Activated CD4-positive, alpha-beta memory T cell treated with anti-CD3 and anti-CD28 coated beads, Interleukin-2, amount 10 ng/mL, durations not matched to agents 7 days and 5 days (primary cell): ENCODE measurements around the gene PRAME. TPM values are rescaled to one million over a fixed set of nuclear protein-coding genes. Genes with fewer than 3 reads are reported as not detected.

Experiments
- CTCF ChIA-PET: fragments of 350-600 bp; sonication (Branson Sonifier 250); formaldehyde crosslinking; loops from one replicate; lab custom pipeline; 2021; ENCODE audit warnings: antibody characterized with exemption, inconsistent platforms; lab: Charles Lee
- POLR2A ChIA-PET: fragments of 350-600 bp; sonication (Branson Sonifier 250); formaldehyde crosslinking; loops from one replicate; lab custom pipeline; 2021; ENCODE audit warnings: antibody characterized with exemption; lab: Charles Lee
- DNase-seq: peaks from one replicate; pipeline ENCODE4 v3.0.0-alpha.2; 2020
- H3K27ac Mint-ChIP-seq: one replicate; pipeline ENCODE4 v1.8.0; 2021; ENCODE audit warnings: mild to moderate bottlenecking, mixed read lengths
- H3K27me3 Mint-ChIP-seq: one replicate; pipeline ENCODE4 v1.8.0; 2021; ENCODE audit warnings: mixed read lengths
- H3K36me3 Mint-ChIP-seq: one replicate; pipeline ENCODE4 v1.8.0; 2021; ENCODE audit warnings: low read depth, mixed read lengths
- H3K4me1 Mint-ChIP-seq: one replicate; pipeline ENCODE4 v1.8.0; 2021; ENCODE audit warnings: mixed read lengths
- H3K4me3 Mint-ChIP-seq: one replicate; pipeline ENCODE4 v1.8.0; 2021; ENCODE audit warnings: mild to moderate bottlenecking, mixed read lengths
- H3K9me3 Mint-ChIP-seq: one replicate; pipeline ENCODE4 v1.8.0; 2021; ENCODE audit warnings: mixed read lengths
- total RNA-seq, 2 experiments: library from RNA; stranded (reverse); gene quantifications; one replicate each; pipeline ENCODE4 v1.2.3, GENCODE V29; 2021

PRAME gene
- total RNA-seq, 2 experiments from 2014 or later = not detected

DNA sequence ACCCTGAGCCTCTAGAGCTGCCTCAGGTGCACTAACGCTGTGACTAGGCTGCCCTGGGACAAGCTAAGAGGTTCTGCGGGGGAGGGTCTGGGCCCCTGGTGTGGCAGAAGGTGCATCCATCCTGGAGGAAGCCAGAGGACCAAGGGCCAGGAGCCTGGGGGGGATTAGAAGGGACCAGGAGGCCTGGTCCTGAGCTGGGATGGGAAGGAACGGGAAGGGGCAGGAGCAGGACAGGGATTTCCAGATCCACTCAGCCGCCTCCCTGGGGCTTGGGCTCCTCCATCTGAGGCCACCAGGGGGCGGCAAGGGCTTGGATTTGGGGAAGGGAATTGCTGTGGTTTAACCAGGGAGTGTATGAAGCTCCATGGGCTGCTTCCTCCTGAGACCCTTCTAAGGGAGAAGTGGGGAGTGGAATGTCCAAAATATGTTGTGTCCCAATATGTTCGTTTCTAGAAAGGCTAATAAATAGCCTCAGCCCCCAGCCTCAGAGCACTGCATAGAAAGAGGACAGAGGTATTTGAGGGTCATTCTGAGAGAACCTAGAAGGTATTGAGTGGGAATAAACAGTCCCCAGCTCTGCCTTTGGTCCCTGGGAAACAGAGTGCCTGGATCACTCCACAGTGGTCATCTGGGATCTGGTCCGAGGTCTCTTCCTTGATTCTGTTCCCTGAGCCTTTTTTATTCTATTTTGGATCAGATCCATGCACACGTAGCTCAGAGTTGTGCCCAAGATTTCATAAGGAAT, 17.4 kb upstream of the PRAME start:
- H3K27me3 Mint-ChIP-seq = peaks cover 23% of the 10 kb centered on the region
- H3K27ac Mint-ChIP-seq = no peak overlapping the region
- POLR2A ChIA-PET = no interaction called here
- no peaks in the 10 kb centered on the region for H3K4me1 Mint-ChIP-seq
- CTCF ChIA-PET = interaction anchor here (0.6 to 2.4 kb wide), 9 partner anchors 11 to 366 kb away, joined by 3 to 18 read pairs (median 3); no protein-coding TSS in a partner anchor
- H3K9me3 Mint-ChIP-seq = no peaks in the 10 kb centered on the region
- H3K36me3 Mint-ChIP-seq = no peaks in the 10 kb centered on the region
- peak; percentile 30 for DNase-seq
- H3K4me3 Mint-ChIP-seq = no peak overlapping the region

DNA sequence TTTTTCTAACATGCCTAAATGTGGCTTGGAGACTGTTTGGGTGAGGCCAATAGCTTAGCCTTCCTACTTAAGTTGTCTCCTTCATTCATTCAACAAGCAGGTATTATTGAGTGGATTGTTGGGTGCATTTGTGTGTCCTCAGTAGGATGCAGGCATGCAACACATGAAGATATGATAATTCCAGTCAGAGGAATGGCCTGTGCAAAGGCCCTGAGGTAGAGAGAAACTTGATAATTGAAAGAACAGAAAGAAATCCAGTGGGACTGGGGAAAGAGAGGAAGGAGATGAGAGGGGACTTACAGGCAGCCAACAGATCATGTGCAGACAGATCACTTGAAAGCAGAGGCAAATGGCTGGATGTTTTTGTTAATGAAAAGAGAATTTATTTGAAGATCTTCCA, 15.3 kb upstream of the PRAME start:
- DNase-seq = no peak
- no peak overlapping the region for H3K4me3 Mint-ChIP-seq
- H3K27ac Mint-ChIP-seq = no peak overlapping the region
- peaks cover 30% of the 10 kb centered on the region for H3K27me3 Mint-ChIP-seq
- no peaks in the 10 kb centered on the region for H3K9me3 Mint-ChIP-seq
- CTCF ChIA-PET = interaction anchor here (1.0 kb wide), 1 partner anchor 15 kb away, joined by 3 read pairs; the partner anchor contains the start of gene PRAME
- POLR2A ChIA-PET = no interaction called here
- H3K36me3 Mint-ChIP-seq = no peaks in the 10 kb centered on the region
- H3K4me1 Mint-ChIP-seq = no peaks in the 10 kb centered on the region

DNA sequence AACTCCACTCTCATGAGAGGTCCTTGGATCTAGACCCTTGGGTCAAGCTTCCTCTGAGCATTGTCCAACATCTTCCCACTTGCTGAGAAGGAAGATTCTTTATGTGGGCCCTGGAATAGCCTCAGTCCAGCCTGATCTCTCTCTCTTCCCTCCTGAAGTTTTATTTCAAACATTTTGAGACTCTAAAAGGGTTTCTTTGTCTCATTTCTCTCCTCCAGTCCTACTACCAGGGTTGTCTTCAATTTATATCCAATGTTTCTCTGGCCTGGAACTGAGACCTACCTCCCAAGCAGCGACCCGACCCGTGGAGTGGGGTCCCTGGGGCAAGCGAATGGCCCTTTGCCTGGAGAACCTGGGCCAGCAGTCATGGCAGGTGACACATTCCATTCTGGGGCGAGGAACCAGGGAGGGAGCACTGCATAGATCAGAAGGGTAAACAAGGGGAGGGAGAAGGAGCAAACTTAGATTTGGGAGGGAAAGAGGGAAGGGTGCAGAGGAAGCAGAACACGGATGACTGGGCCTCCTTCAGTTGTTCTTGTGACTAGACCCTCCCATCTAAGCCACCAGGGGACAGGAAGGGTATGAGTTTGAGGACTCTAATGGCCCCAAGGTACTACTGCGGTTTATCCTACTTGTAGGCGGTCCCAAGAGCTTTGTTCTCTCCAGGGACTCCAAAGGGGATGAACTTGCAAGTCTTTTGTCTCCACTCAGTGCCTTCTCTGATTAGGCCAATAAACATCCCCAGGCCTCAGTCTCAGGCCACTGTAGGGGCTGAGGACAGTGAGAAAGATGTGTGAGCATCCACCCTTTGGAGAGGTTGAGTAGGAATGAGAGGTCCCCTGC, 14.2 kb upstream of the PRAME start:
- Mint-ChIP-seq H3K9me3 (no peaks in the 10 kb centered on the region), H3K4me3 (no peak overlapping the region), H3K27me3 (peaks cover 39% of the 10 kb centered on the region), H3K36me3 (no peaks in the 10 kb centered on the region), H3K27ac (no peak overlapping the region), H3K4me1 (no peaks in the 10 kb centered on the region)
- no peak for DNase-seq
- POLR2A ChIA-PET = no interaction called here
- CTCF ChIA-PET = no interaction called here

DNA sequence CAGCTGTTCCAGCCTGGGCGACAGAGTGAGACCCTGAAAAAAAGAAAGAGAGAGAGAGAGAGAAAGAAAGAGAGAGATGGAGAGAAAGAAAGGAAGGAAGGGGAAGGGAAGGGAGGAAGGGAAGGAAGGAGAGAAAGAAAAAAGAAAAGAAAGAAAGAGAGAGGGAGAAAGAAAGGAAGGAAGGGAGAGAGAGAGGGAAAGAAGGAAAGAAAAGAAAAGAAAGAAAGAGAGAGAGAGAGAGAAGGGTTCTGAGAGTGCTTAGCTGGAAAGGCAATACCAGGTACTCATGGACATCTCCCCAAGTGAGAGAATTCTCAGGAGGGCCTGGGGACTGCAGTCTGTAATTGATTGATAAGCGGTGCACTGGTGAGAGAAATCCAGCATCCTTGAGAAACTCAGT, 12.8 kb upstream of the PRAME start:
- ChIA-PET POLR2A (no interaction called here), CTCF (interaction anchor here (0.7 kb wide), 1 partner anchor 14 kb away, joined by 5 read pairs; no protein-coding TSS in a partner anchor)
- no peak for DNase-seq

DNA sequence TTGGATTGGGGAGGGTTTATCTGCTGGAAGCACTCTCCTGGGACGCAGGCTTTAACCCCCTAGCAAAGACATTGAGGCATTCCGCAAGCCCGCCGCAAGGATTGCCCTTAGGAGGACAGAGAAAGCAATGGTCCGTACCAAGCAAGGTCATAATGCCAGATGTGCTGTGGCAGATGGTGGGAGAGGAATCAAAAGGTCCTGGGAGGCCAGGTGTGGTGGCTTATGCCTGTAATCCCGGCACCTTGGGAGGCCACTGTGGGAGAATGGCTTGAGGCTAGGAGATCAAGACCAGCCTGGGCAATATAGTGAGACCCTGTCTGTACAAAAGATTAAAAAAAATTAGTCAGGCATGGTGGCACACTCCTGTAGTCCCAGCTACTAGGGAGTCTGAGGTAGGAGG, 12.4 kb upstream of the PRAME start:
- H3K27me3 Mint-ChIP-seq = peaks cover 49% of the 10 kb centered on the region
- no peak overlapping the region for H3K4me3 Mint-ChIP-seq
- POLR2A ChIA-PET = no interaction called here
- no peak overlapping the region for H3K27ac Mint-ChIP-seq
- no peaks in the 10 kb centered on the region for H3K4me1 Mint-ChIP-seq
- no peaks in the 10 kb centered on the region for H3K36me3 Mint-ChIP-seq
- H3K9me3 Mint-ChIP-seq = no peaks in the 10 kb centered on the region
- no peak for DNase-seq
- CTCF ChIA-PET = interaction anchor here (0.7 kb wide), 1 partner anchor 14 kb away, joined by 5 read pairs; no protein-coding TSS in a partner anchor

More for the DNA sequence above, 12.8 kb upstream of the PRAME start:
- Mint-ChIP-seq H3K27me3 (peaks cover 45% of the 10 kb centered on the region), H3K9me3 (no peaks in the 10 kb centered on the region), H3K4me1 (no peaks in the 10 kb centered on the region), H3K36me3 (no peaks in the 10 kb centered on the region), H3K27ac (no peak overlapping the region), H3K4me3 (no peak overlapping the region)

DNA sequence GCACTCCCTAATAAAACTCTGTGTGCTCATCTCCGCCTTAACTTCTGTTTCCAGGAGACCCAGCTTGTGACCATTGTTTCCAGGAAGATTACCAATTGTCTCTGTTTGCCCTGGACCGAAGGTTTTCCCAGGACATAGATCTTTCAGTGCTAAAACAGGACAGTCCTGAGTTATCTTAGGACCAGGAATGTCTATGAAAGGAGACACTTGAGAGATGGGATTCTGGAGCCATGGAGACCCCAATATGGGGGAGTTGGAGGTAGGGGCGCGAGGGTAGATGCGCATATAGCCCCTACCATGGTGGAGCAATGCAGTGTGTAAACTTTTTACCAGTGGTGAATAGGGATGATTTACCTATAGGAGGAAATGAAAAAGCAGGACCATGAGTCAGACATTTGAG, 10.2 kb upstream of the PRAME start:
- H3K27me3 Mint-ChIP-seq = peaks cover 40% of the 10 kb centered on the region
- H3K9me3 Mint-ChIP-seq = no peaks in the 10 kb centered on the region
- H3K4me1 Mint-ChIP-seq = no peaks in the 10 kb centered on the region
- no peaks in the 10 kb centered on the region for H3K36me3 Mint-ChIP-seq
- H3K4me3 Mint-ChIP-seq = no peak overlapping the region
- DNase-seq = no peak
- POLR2A ChIA-PET = no interaction called here
- CTCF ChIA-PET = no interaction called here
- H3K27ac Mint-ChIP-seq = no peak overlapping the region

DNA sequence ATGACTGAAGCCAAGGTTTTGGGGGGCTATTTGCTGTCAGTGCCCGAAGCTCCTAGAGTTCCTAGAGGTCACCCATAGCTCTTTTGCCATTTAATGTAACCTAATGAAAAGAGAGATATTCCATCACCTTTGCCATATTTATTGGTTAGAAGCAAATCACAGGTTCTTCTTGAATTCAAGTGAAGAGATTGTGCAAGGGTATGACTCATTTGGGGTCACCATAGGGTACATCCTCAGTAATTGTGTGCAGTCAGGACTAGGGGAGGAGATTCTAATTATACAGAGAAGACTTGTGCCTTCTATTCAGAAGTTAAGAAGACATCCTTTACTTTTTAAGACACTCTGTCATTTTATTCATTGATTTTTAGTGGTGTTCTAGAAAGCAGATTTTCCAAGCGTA, 6.9 kb upstream of the PRAME start:
- H3K27me3 Mint-ChIP-seq = peaks cover 27% of the 10 kb centered on the region
- no peaks in the 10 kb centered on the region for H3K9me3 Mint-ChIP-seq
- H3K36me3 Mint-ChIP-seq = no peaks in the 10 kb centered on the region
- DNase-seq = no peak
- CTCF ChIA-PET = interaction anchor here (0.8 to 1.0 kb wide), 2 partner anchors 11 to 20 kb away, joined by 3 read pairs; no protein-coding TSS in a partner anchor
- no peaks in the 10 kb centered on the region for H3K4me1 Mint-ChIP-seq
- H3K4me3 Mint-ChIP-seq = no peak overlapping the region
- POLR2A ChIA-PET = no interaction called here
- H3K27ac Mint-ChIP-seq = no peak overlapping the region

DNA sequence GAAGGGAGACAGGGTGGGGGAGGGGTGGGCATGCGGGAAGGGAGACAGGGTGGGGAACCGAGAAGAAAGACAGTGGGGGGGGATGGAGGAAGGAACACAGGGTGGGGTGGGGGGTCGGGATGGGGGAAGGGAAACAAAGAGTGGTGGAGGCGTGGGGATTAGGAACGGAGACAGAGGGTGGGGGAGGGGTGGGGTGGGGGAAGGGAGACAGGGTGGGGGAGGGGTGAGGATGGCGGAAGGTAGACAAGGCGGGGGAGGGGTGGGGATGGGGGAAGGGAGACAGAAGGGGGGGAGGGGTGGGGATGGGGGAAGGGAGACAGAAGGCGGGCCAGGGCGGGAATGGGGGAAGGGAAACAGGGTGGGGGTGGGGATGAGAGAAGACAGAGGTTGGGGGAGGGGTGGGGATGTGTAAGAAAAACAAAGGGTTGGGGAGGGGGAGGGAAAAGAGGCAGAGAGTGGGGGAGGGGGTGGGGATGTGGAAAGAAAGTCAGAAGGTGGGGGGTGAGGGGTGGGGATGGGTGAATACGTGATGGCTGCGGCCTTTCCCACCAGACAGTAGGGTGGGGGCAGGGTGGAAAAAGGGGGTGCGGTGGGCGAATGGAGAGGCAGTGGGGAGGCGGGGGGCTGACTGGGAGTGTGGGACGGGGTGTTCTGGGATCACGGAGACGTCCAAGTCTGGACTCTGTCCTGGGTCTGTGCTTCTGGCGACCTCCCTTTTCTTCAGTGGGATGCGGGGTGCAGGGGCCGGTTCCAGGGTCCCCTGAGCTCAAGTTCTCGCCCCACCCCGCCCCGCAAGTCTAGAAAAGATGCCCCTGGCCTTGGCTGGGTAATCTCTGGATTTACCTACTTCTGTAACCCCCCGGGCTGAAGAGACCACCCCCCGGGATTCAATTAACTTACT, 744 bp downstream of the PRAME start:
- H3K27ac Mint-ChIP-seq = no peak overlapping the region
- peaks cover 4% of the 10 kb centered on the region for H3K4me1 Mint-ChIP-seq
- H3K36me3 Mint-ChIP-seq = no peaks in the 10 kb centered on the region
- no peak for DNase-seq
- ChIA-PET POLR2A (no interaction called here), CTCF (interaction anchor here (1.0 to 1.9 kb wide), 7 partner anchors 9 to 54 kb away, joined by 3 to 9 read pairs (median 4); no protein-coding TSS in a partner anchor)
- peaks cover 2% of the 10 kb centered on the region for H3K27me3 Mint-ChIP-seq
- H3K4me3 Mint-ChIP-seq = no peak overlapping the region
- H3K9me3 Mint-ChIP-seq = no peaks in the 10 kb centered on the region

DNA sequence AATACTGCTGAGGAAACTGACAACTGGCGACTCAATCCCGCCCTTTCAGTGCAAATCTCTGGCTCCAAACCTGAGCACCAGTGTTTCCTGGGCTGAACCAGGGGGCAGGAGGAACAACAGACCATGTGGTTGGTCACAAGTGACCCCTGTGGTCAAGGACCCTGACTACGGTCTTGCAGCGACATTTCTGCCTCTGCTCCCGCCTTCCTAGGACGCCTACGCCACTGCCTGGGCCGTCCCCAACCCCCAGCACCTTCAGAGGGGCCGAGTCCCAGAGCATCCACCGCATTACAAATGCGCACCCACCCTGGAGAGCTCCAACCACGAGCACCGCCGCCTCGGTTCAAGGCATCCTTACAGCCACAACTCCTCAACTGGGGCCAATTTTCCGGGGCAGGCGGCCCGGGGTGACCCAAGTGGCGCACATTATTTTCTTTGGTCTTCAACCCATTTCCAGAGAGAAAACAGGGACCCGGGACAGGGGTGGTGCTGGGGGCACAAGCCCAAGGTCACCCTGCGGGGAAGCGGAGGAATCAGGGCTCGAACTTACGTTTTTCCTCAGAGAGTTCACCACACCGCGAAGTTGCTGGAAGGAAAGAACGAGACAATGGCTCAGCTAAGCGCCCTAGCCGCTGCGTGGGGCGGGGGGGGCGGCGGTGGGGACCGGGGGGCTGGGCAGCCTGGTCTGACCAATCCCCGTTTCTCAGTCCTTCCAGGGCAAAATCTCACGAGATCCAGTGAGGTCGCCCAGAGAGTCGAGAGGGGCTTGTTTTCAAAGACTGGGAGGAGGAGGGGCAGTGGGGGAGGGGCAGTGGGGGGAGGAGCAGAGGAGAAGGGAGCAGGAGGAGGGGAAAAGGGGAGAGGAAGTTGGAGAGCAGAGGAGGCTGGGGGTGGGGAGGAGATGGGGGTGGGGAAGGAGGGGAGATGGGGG, 1.8 kb downstream of the PRAME start:
- Mint-ChIP-seq H3K9me3 (no peaks in the 10 kb centered on the region), H3K4me3 (no peak overlapping the region), H3K27me3 (no peaks in the 10 kb centered on the region), H3K4me1 (peaks cover 4% of the 10 kb centered on the region), H3K27ac (no peak overlapping the region), H3K36me3 (no peaks in the 10 kb centered on the region)
- ChIA-PET POLR2A (no interaction called here), CTCF (no interaction called here)
- DNase-seq = no peak

DNA sequence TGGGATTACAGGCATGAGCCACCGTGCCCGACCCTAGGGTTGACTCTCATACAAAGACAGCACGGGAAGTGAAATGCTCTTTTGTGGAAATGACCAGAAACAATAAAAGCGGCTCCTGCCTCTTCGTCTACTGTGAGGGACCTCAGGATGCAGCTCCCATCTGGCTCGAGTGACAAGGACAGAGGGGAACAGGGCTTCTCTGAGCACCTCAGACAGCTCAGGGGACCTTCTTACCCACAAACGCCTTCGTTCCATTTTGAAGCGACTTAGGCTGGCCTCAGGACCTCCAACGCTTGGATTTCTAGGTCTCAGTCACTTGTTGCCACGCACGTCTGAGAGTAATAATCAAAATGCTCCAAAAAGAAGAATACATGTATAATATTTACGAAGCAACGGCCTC, 2.5 kb downstream of the PRAME start:
- no peaks in the 10 kb centered on the region for H3K36me3 Mint-ChIP-seq

DNA sequence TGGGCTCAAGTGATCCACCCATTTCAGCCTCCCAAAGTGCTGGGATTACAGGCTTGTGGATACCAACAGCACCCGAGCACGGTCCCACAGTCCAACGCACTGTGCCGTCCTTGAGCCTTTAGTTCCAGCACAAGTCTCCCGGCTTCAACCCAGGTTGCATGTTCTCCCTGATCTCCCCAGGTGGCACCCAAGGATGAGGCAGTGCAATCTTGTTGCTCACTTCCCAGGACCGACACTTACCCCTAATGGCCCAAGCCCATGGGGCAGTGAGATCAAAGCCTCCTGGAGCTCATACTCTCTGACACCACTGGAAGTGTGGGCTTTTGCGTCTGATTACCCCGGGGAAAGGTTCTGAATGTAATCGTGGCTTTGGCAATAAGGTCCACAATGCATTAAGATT, 3.5 kb downstream of the PRAME start:
- H3K36me3 Mint-ChIP-seq = no peaks in the 10 kb centered on the region
- DNase-seq = no peak
- CTCF ChIA-PET = interaction anchor here (0.7 kb wide), 1 partner anchor 83 kb away, joined by 3 read pairs; no protein-coding TSS in a partner anchor
- peaks cover 4% of the 10 kb centered on the region for H3K4me1 Mint-ChIP-seq
- POLR2A ChIA-PET = no interaction called here
- no peak overlapping the region for H3K4me3 Mint-ChIP-seq
- H3K27me3 Mint-ChIP-seq = no peaks in the 10 kb centered on the region
- H3K9me3 Mint-ChIP-seq = no peaks in the 10 kb centered on the region
- no peak overlapping the region for H3K27ac Mint-ChIP-seq

More for the DNA sequence above, 2.5 kb downstream of the PRAME start:
- no peaks in the 10 kb centered on the region for H3K9me3 Mint-ChIP-seq
- no peak overlapping the region for H3K4me3 Mint-ChIP-seq
- ChIA-PET CTCF (no interaction called here), POLR2A (no interaction called here)
- H3K4me1 Mint-ChIP-seq = peaks cover 4% of the 10 kb centered on the region
- no peak for DNase-seq
- H3K27me3 Mint-ChIP-seq = no peaks in the 10 kb centered on the region
- no peak overlapping the region for H3K27ac Mint-ChIP-seq
